PC-9 (cell line): Measurements from ENCODE around the gene SF3B2. TPM values are rescaled to one million over a fixed set of nuclear protein-coding genes. Genes with fewer than 3 reads are reported as not detected.
"Not testable (repeated sequence)": the region's sequence is repeated elsewhere in the genome, so short reads cannot be mapped to it uniquely, and the experiment has no call there.

Source experiments
- BruUV-seq: library from RNA; stranded (reverse); fragments of 400-500 nt; replicated peaks from 2 replicates; lab custom pipeline; 2021; lab: Mats Ljungman, UMichigan
- CTCF ChIA-PET: fragments of 300-600 bp; sonication (Branson Sonifier 250); formaldehyde crosslinking; loops from one replicate; lab custom pipeline; 2022; ENCODE audit warnings: antibody characterized with exemption; lab: Charles Lee
- POLR2A ChIA-PET: fragments of 300-600 bp; sonication (Branson Sonifier 250); formaldehyde crosslinking; loops from one replicate; lab custom pipeline; 2022; ENCODE audit warnings: antibody characterized with exemption; ENCODE audit not compliant: unreplicated experiment; lab: Charles Lee
- DNase-seq, 2 experiments: peaks; one replicate each; pipeline versions ENCODE4 v3.0.0 to v3.0.0-alpha.2; 2015 to 2022; ENCODE audit warnings: mixed read lengths in 1 of 2
- H2AFZ ChIP-seq: fragments of 200-600 bp; sonication (generic); 2 replicates; pipeline ENCODE4 v1.8.1; 2017; ENCODE audit warnings: antibody characterized with exemption
- H3F3A ChIP-seq: fragments of 200-600 bp; sonication (generic); 2 replicates; pipeline ENCODE4 v1.8.1; 2017; ENCODE audit warnings: antibody characterized with exemption, mild to moderate bottlenecking, low read depth; ENCODE audit not compliant: insufficient read depth
- H3K27ac ChIP-seq: fragments of 200-600 bp; sonication (generic); 2 replicates; pipeline ENCODE4 v1.6.1; 2016; ENCODE audit warnings: mixed run types
- H3K27me3 ChIP-seq: fragments of 200-600 bp; sonication (generic); 2 replicates; pipeline ENCODE4 v1.6.1; 2016; ENCODE audit warnings: low read depth, mixed run types; ENCODE audit not compliant: insufficient read depth
- H3K36me3 ChIP-seq: fragments of 200-600 bp; sonication (generic); 2 replicates; pipeline ENCODE4 v1.6.1; 2016; ENCODE audit warnings: low read depth, mixed run types
- H3K4me1 ChIP-seq: fragments of 200-600 bp; sonication (generic); replicated peaks from 2 replicates; pipeline ENCODE4 v1.6.1; 2016; ENCODE audit warnings: mixed run types; ENCODE audit not compliant: insufficient read depth
- H3K4me2 ChIP-seq: fragments of 200-600 bp; sonication (generic); 2 replicates; pipeline ENCODE4 v1.6.1; 2017; ENCODE audit warnings: mixed run types
- H3K4me3 ChIP-seq: fragments of 200-600 bp; sonication (generic); 2 replicates; pipeline ENCODE4 v1.6.1; 2016; ENCODE audit warnings: mixed run types
- H3K79me2 ChIP-seq: fragments of 200-600 bp; sonication (generic); 2 replicates; pipeline ENCODE4 v1.6.1; 2017; ENCODE audit warnings: low read depth, mixed run types
- H3K9me2 ChIP-seq: fragments of 200-600 bp; sonication (generic); 2 replicates; pipeline ENCODE4 v1.8.1; 2017; ENCODE audit warnings: mild to moderate bottlenecking; ENCODE audit not compliant: insufficient read depth
- H3K9me3 ChIP-seq: fragments of 200-600 bp; sonication (generic); 2 replicates; pipeline ENCODE4 v1.8.1; 2016; ENCODE audit warnings: low read depth; ENCODE audit not compliant: insufficient read depth
- H4K20me1 ChIP-seq: fragments of 200-600 bp; sonication (generic); 2 replicates; pipeline ENCODE4 v1.8.1; 2017; ENCODE audit not compliant: insufficient read depth
- EZH2 ChIP-seq: fragments of 200-600 bp; sonication (generic); IDR thresholded peaks from 2 replicates; pipeline ENCODE4 v1.8.0; 2017; ENCODE audit warnings: antibody characterized with exemption, low read depth
- intact Hi-C: fragments of 100-400 bp; cut with micrococcal nuclease; formaldehyde crosslinking; loops from one replicate; pipeline ENCODE4 v1.10.0; 2022; ENCODE audit not compliant: unreplicated experiment
- total RNA-seq: library from RNA; stranded (reverse); gene quantifications from 2 replicates; pipeline ENCODE4 v1.2.3, GENCODE V29; 2021
- TF ChIP-seq, protein P1 (sequence below): fragments of 200-600 bp; sonication (generic); conservative IDR thresholded peaks from 2 replicates; pipeline ENCODE4 v1.6.1; 2017; ENCODE audit warnings: mixed run types, antibody characterized with exemption, mild to moderate bottlenecking, moderate library complexity

SF3B2 gene
- total RNA-seq, 1 experiment from 2014 or later: 224 TPM

DNA sequence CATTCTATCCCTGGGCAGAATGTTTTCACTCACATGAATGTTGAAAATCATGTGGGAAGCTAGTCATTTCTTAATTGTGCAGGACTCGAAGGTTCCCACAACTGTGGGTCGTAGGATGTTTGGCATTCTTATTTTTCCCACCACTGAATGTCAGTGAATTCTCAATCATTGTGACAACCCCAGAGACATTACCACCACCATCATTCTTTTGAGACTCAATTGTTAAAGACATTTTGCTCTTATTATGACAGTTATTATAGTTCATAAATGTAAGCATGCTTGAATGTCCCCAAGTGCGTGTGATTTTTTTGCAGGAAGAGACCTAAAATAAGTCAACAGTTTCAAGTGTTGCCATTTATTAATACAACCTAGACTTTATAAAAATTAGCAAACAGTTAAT, 36.9 kb downstream of the SF3B2 start:
- Histone ChIP-seq H3K36me3 (no peaks in the 10 kb centered on the region), H3K4me1 (no peaks in the 10 kb centered on the region), H3K9me3 (no peaks in the 10 kb centered on the region), H3K79me2 (peaks cover 38% of the 10 kb centered on the region), H3K9me2 (no peaks in the 10 kb centered on the region), H2AFZ (no peak overlapping the region), H3K27me3 (no peaks in the 10 kb centered on the region), H3K4me3 (no peak overlapping the region), H3K4me2 (no peak overlapping the region), H4K20me1 (0 out of 2 replicates have a peak, but pooled peaks cover 3% of the 10 kb centered on the region), H3F3A (no peaks in the 10 kb centered on the region; the same call in 1 of the 2 replicates), H3K27ac (no peak overlapping the region)
- no peak for DNase-seq
- POLR2A ChIA-PET: no interaction called here
- intact Hi-C loops: no loop called here
- BruUV-seq: no TSS peak
- CTCF ChIA-PET: no interaction called here
- TF ChIP-seq, protein P1, sequence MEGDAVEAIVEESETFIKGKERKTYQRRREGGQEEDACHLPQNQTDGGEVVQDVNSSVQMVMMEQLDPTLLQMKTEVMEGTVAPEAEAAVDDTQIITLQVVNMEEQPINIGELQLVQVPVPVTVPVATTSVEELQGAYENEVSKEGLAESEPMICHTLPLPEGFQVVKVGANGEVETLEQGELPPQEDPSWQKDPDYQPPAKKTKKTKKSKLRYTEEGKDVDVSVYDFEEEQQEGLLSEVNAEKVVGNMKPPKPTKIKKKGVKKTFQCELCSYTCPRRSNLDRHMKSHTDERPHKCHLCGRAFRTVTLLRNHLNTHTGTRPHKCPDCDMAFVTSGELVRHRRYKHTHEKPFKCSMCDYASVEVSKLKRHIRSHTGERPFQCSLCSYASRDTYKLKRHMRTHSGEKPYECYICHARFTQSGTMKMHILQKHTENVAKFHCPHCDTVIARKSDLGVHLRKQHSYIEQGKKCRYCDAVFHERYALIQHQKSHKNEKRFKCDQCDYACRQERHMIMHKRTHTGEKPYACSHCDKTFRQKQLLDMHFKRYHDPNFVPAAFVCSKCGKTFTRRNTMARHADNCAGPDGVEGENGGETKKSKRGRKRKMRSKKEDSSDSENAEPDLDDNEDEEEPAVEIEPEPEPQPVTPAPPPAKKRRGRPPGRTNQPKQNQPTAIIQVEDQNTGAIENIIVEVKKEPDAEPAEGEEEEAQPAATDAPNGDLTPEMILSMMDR: no peak
- TF ChIP-seq EZH2: no peak

DNA sequence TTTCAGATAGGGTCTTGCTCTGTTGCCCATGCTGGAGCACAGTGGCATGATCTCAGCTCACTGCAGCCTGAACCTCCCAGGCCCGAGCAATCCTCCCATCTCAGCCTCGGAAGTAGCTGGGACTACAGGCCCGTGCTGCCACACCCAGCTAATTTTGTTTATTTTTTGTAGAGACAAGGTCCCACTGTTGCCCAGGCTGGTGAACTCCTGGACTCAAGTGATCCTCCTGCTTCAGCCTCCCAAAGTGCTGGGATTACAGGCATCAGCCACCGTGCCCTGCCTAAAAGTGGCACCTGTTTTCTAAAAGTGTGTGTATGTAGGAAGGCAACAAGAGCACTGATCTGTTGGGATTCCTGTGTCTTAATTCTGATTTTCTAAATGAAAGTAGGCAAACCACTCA, 38.1 kb downstream of the SF3B2 start:
- TF ChIP-seq, protein P1: no peak
- TF ChIP-seq EZH2: no peak
- H4K20me1 ChIP-seq: 0 out of 2 replicates have a peak, but pooled peaks cover 3% of the 10 kb centered on the region
- H3K27me3 ChIP-seq: no peaks in the 10 kb centered on the region
- H3K9me3 ChIP-seq: no peaks in the 10 kb centered on the region
- no peaks in the 10 kb centered on the region; the same call in 1 of the 2 replicates for H3F3A ChIP-seq
- H3K9me2 ChIP-seq: no peaks in the 10 kb centered on the region
- peaks cover 26% of the 10 kb centered on the region for H3K79me2 ChIP-seq
- no TSS peak for BruUV-seq
- no peak overlapping the region for H3K4me3 ChIP-seq
- CTCF ChIA-PET: no interaction called here
- H3K4me1 ChIP-seq: no peaks in the 10 kb centered on the region
- POLR2A ChIA-PET: no interaction called here
- intact Hi-C loops: no loop called here
- no peaks in the 10 kb centered on the region for H3K36me3 ChIP-seq
- no peak overlapping the region for H2AFZ ChIP-seq
- no peak for DNase-seq
- no peak overlapping the region for H3K27ac ChIP-seq
- H3K4me2 ChIP-seq: no peak overlapping the region

DNA sequence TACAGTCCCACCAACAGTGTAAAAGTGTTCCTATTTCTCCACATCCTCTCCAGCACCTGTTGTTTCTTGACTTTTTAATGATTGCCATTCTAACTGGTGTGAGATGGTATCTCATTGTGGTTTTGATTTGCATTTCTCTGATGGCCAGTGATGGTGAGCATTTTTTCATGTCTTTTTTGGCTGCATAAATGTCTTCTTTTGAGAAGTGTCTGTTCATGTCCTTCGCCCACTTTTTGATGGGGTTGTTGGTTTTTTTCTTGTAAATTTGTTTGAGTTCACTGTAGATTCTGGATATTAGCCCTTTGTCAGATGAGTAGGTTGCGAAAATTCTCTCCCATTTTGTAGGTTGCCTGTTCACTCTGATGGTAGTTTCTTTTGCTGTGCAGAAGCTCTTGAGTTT, 40.0 kb downstream of the SF3B2 start:
- DNase-seq, CTCF ChIA-PET, BruUV-seq, POLR2A ChIA-PET, H2AFZ ChIP-seq, H3K4me1 ChIP-seq, H3K27me3 ChIP-seq, H3K9me2 ChIP-seq, H3K9me3 ChIP-seq, H3K4me3 ChIP-seq, H3K27ac ChIP-seq, intact Hi-C loops, H3K36me3 ChIP-seq, H3K4me2 ChIP-seq, H4K20me1 ChIP-seq, H3F3A ChIP-seq: not testable (repeated sequence)
- H3K79me2 ChIP-seq: peaks cover 20% of the 10 kb centered on the region

DNA sequence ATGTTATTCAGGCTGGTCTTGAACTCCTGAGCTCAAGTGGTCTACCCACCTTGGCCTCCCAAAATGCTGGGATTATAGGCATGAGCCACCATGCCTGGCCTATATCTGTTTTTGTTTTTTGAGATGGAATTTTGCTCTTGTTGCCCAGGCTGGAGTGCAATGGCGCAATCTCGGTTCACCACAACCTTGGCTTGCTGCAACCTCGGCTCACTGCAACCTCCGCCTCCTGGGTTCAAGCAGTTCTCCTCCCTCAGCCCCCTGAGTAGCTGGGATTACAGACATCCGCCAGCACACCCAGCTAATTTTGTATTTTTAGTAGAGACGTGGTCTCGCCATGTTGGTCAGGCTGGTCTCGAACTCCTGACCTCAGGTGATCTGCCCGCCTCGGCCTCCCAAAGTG, 47.6 kb downstream of the SF3B2 start:
- H3K4me1 ChIP-seq, BruUV-seq, POLR2A ChIA-PET, H3K36me3 ChIP-seq, H3K27me3 ChIP-seq, H3K79me2 ChIP-seq, H3K4me2 ChIP-seq, H4K20me1 ChIP-seq, H2AFZ ChIP-seq, H3K9me3 ChIP-seq, DNase-seq, H3K9me2 ChIP-seq, intact Hi-C loops, H3K27ac ChIP-seq, H3F3A ChIP-seq, CTCF ChIA-PET, H3K4me3 ChIP-seq: not testable (repeated sequence)
